Endothelial cell of umbilical vein (primary cell): ENCODE measurements around the gene ZBTB46. TPM values are rescaled to one million over a fixed set of nuclear protein-coding genes. Genes with fewer than 3 reads are reported as not detected.
A peak's percentile ranks its signal among the peaks of the same experiment; 100 is the strongest.

Experiments used
- BruUV-seq: library from RNA; stranded (reverse); fragments of 400-500 nt; replicated peaks from 2 replicates; lab custom pipeline; 2021; lab: Mats Ljungman, UMichigan
- CTCF ChIA-PET: fragments of 300-600, 350-600 bp; sonication (Branson Sonifier 250); formaldehyde crosslinking; loops from one replicate; lab custom pipeline; 2021; ENCODE audit warnings: antibody characterized with exemption, inconsistent platforms; lab: Charles Lee
- POLR2A ChIA-PET: fragments of 300-600, 350-600 bp; sonication (Branson Sonifier 250); formaldehyde crosslinking; loops from one replicate; lab custom pipeline; 2021; ENCODE audit warnings: antibody characterized with exemption, inconsistent platforms; lab: Charles Lee
- DNase-seq: peaks from one replicate; pipeline ENCODE4 v3.0.0-alpha.2; 2011; ENCODE audit warnings: low read depth, low spot score
- FAIRE-seq: peaks from 2 replicates; lab custom pipeline; 2011; peaks lifted over from hg19 to GRCh38; lab: Jason Lieb, UNC
- H2AFZ ChIP-seq: 2 replicates; pipeline ENCODE4 v1.6.0; 2012; ENCODE audit warnings: low read depth, low read length, control low read depth, inconsistent platforms
- H3K27ac ChIP-seq: 2 replicates; pipeline ENCODE4 v1.5.1; 2011; ENCODE audit warnings: low read depth, mild to moderate bottlenecking, control low read depth, low read length, moderate library complexity; ENCODE audit not compliant: insufficient read depth
- H3K27me3 ChIP-seq, 2 experiments: 2 replicates each; pipeline versions ENCODE4 v1.6.0 to v1.6.1; 2011; ENCODE audit warnings: low read length in 2 of 2, mixed read lengths in 1 of 2; ENCODE audit not compliant: control insufficient read depth in 2 of 2, insufficient read depth in 2 of 2
- H3K36me3 ChIP-seq, 2 experiments: 2 replicates in 1 of 2; 3 replicates in 1 of 2; pipeline ENCODE4 v1.5.1; 2011; ENCODE audit warnings: low read length in 2 of 2, mild to moderate bottlenecking in 1 of 2, moderate library complexity in 1 of 2; ENCODE audit not compliant: control insufficient read depth in 2 of 2, insufficient read depth in 2 of 2; ENCODE audit errors: extremely low read depth in 1 of 2
- H3K4me1 ChIP-seq: 3 replicates; pipeline ENCODE4 v1.5.1; 2011; ENCODE audit warnings: mild to moderate bottlenecking, low read length; ENCODE audit not compliant: control insufficient read depth, insufficient read depth; ENCODE audit errors: extremely low read depth
- H3K4me2 ChIP-seq: 2 replicates; pipeline ENCODE4 v1.6.1; 2011; ENCODE audit warnings: low read length, control low read depth, mixed read lengths; ENCODE audit not compliant: insufficient read depth
- H3K4me3 ChIP-seq, 3 experiments: fragments of 200-600 bp in 1 of 3; sonication (generic), shearing (Covaris generic) in 1 of 3; replicated peaks in 1 of 3; 2 replicates each; pipeline ENCODE4 v1.5.1; 2011 to 2016; ENCODE audit warnings: control low read depth in 3 of 3, low read length in 3 of 3, mild to moderate bottlenecking in 2 of 3, inconsistent platforms in 1 of 3, low read depth in 1 of 3, moderate library complexity in 1 of 3; ENCODE audit not compliant: insufficient read depth in 1 of 3
- H3K79me2 ChIP-seq: 2 replicates; pipeline ENCODE4 v1.6.0; 2012; ENCODE audit warnings: low read length, inconsistent platforms; ENCODE audit not compliant: control insufficient read depth, insufficient read depth
- H3K9ac ChIP-seq: replicated peaks from 2 replicates; pipeline ENCODE3; 2011; ENCODE audit warnings: low read length, control low read depth; ENCODE audit not compliant: insufficient read depth; ENCODE audit errors: extremely low read depth
- H3K9me1 ChIP-seq: replicated peaks from 3 replicates; pipeline ENCODE4 v1.6.0; 2011; ENCODE audit warnings: mild to moderate bottlenecking, low read length; ENCODE audit not compliant: control insufficient read depth, insufficient read depth; ENCODE audit errors: extremely low read depth
- H3K9me3 ChIP-seq: replicated peaks from 2 replicates; pipeline ENCODE4 v1.5.1; 2012; ENCODE audit warnings: low read length, inconsistent platforms; ENCODE audit not compliant: control insufficient read depth, insufficient read depth
- H4K20me1 ChIP-seq: replicated peaks from 2 replicates; pipeline ENCODE3; 2011; ENCODE audit warnings: mild to moderate bottlenecking, low read length; ENCODE audit not compliant: control insufficient read depth, insufficient read depth; ENCODE audit errors: extremely low read depth
- CTCF ChIP-seq, 2 donors: IDR thresholded peaks; 1 replicate in 1 of 2; 2 replicates in 1 of 2; pipeline ENCODE4 v1.5.1; 2011; ENCODE audit warnings: low read length in 2 of 2, mild to moderate bottlenecking in 2 of 2, moderate library complexity in 2 of 2, control low read depth in 1 of 2, inconsistent platforms in 1 of 2, low read depth in 1 of 2; ENCODE audit not compliant: insufficient read depth in 1 of 2; ENCODE audit errors: extremely low read depth in 1 of 2
- EZH2 ChIP-seq: IDR thresholded peaks from 2 replicates; pipeline ENCODE4 v1.6.1; 2012; ENCODE audit warnings: borderline replicate concordance, low read depth, mild to moderate bottlenecking, moderate library complexity, low read length, inconsistent platforms; ENCODE audit not compliant: severe bottlenecking
- FOS ChIP-seq: IDR thresholded peaks from 2 replicates; pipeline ENCODE4 v1.6.1; 2011; ENCODE audit warnings: mild to moderate bottlenecking, low read length, moderate library complexity, borderline replicate concordance; ENCODE audit not compliant: insufficient read depth
- GATA2 ChIP-seq: IDR thresholded peaks from 2 replicates; pipeline ENCODE4 v1.7.0; 2011; ENCODE audit warnings: low read depth, mild to moderate bottlenecking, moderate library complexity, mixed read lengths, low read length; ENCODE audit not compliant: insufficient read length, insufficient read depth
- POLR2AphosphoS5 ChIP-seq: IDR thresholded peaks from 2 replicates; pipeline ENCODE4 v1.6.1; 2012; ENCODE audit warnings: low read depth, mild to moderate bottlenecking, control low read depth, low read length, moderate library complexity; ENCODE audit not compliant: insufficient read depth
- dilution Hi-C: fragments of 300-500 bp; cut with MboI; formaldehyde crosslinking; loops from one replicate; pipeline ENCODE4 v1.15.0; 2019; ENCODE audit warnings: low sequenced_read_pairs; ENCODE audit not compliant: extremely low pct_ligation_motif_present
- intact Hi-C: fragments of 100-400 bp; cut with micrococcal nuclease; formaldehyde crosslinking; loops from one replicate; pipeline ENCODE4 v1.10.0; 2022
- polyA plus RNA-seq, 4 experiments: library from polyadenylated mRNA; depleted of rRNA in 3 of 4; stranded (reverse) in 3 of 4; unstranded in 1 of 4; fragments of >200 nt; gene quantifications; 2 replicates each; pipeline versions ENCODE4 v1.2.1 to v1.2.3, GENCODE V29; 2011 to 2012; ENCODE audit warnings: missing spikeins in 1 of 4
- total RNA-seq: library from RNA; stranded (reverse); gene quantifications from 2 replicates; pipeline ENCODE4 v1.2.3, GENCODE V29; 2021

ZBTB46 gene
- total and polyA plus RNA-seq, 2 donors (not counting 3 experiments of a cell fraction or from before 2014, with no cell fraction given): 1.3 to 7.1 TPM

- no peak overlapping the region for H3K27ac ChIP-seq
- no peaks in the 10 kb centered on the region for H4K20me1 ChIP-seq
- no peaks in the 10 kb centered on the region for H3K79me2 ChIP-seq
- ChIA-PET POLR2A (no interaction called here), CTCF (no interaction called here)
- no peaks in the 10 kb centered on the region for H3K9me3 ChIP-seq
- peaks cover 7% of the 10 kb centered on the region for H3K4me1 ChIP-seq
- dilution Hi-C loops: no loop called here
- peak overlapping the region; percentile 38 for H2AFZ ChIP-seq
- intact Hi-C loops: loop anchor here (1.0 kb wide), 1 partner anchor 14 kb away; no protein-coding TSS in a partner anchor
- FAIRE-seq (no peak), DNase-seq (no peak)
- TF ChIP-seq POLR2AphosphoS5 (no peak), CTCF (IDR thresholded peaks at IDR 0.05; ENCODE audit: extremely low read depth in 1 of 2, insufficient read depth in 1 of 2, low read depth in 1 of 2, low read length in 2 of 2) (no peak), GATA2 (no peak), FOS (no peak), EZH2 (peak; percentile 63)
- no peak overlapping the region for H3K9ac ChIP-seq
- no peaks in the 10 kb centered on the region for H3K36me3 ChIP-seq
- H3K4me2 ChIP-seq: peak overlapping the region; percentile 21
- H3K27me3 ChIP-seq: peaks cover 16 to 32% of the 10 kb centered on the region in 2 experiments
- BruUV-seq: no TSS peak
- H3K9me1 ChIP-seq: no peaks in the 10 kb centered on the region
- peak overlapping the region in 1 of 3 experiments; percentile 36 for H3K4me3 ChIP-seq
These were observed 1.1 kb upstream of the ZBTB46 start for GRCh38 chr20:63831993-63832686.
